Stimulated activated CD4-positive, alpha-beta T cell treated with anti-CD3 and anti-CD28 coated beads, Interleukin-15, amount 100 ng/mL, for 1 hour (primary cell): Measurements from ENCODE around the gene ACTR10.
A peak's percentile ranks its signal among the peaks of the same experiment; 100 is the strongest.
"Not testable (repeated sequence)": the region's sequence is repeated elsewhere in the genome, so short reads cannot be mapped to it uniquely, and the experiment has no call there.

Experiments
- DNase-seq, 2 donors: peaks; one replicate each; pipeline ENCODE4 v3.0.0-alpha.2; 2020; ENCODE audit warnings: low read depth in 1 of 2, low spot score in 1 of 2

ACTR10 gene

DNA sequence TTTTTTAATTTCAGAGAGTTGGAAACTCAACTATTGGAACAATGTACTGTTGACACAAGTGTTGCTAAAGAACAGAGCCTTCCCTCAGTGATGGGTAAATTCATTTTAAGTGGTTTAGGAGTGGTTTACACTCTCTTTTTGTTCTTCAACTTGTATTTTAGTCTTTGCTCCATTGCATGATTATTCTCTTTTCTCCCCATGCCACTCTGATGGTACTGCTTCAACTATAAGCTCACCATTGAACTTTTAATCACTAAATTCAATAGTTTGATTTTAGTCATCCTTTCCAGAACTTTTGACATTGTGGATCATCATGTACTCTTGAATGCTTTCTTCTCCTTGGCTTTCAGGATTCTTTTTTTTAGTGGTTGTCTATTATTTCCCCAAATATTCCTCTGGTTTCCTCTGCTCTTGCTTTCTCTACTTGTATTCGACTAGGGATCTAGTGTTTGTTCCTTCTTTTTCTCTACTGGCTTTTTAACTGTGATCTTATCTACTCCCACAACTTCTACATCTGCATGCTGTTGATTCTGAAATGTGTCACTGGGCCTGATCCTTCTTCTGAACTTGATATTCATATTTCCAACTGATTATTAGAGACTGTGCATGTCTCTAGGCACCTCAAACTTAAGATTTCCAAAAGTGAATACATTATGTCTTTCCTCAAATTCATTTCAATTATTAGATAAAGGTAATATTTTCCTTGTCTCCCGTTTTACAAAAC lies 15.4 kb downstream of the ACTR10 start:
- no peak for DNase-seq

- no peak for DNase-seq
Measured at GRCh38 chr14:58216544-58216943, 16.6 kb downstream of the ACTR10 start.

DNA sequence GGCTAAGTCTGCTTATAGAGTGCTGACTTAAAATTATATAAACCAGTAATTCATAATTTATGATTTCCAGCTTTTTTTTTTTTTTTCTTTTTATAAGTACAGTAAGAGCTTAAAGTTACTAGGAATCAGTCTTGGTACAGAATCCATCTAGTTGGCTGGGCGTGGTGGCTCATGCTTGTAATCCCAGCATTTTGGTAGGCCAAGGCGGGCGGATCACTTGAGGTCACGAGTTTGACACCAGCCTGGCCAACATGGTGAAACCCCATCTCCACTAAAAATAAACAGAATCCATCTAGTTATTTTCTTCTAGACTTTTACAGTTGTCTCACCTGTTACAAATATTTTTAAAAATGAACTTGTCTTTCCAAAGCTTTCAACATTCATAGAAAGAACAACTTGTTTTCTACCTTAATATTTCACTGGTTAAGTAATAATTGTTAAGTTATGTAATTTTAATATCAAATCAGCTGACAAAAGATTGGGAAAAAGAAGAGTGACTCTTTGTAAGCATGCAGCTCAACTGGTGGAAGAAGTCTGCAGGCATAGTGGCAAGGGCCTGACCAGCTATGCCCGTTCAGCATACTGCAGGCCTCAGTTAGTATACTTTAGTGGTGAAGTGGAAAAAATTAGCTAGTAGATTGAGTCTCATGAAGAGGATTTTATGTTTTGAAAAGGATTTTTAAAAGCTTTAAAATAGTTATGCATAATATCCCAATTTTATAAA lies 27.3 kb downstream of the ACTR10 start:
- no peak for DNase-seq

GRCh38 chr14:58238252-58239243 lies 38.6 kb downstream of the ACTR10 start:
- DNase-seq: no peak

DNA sequence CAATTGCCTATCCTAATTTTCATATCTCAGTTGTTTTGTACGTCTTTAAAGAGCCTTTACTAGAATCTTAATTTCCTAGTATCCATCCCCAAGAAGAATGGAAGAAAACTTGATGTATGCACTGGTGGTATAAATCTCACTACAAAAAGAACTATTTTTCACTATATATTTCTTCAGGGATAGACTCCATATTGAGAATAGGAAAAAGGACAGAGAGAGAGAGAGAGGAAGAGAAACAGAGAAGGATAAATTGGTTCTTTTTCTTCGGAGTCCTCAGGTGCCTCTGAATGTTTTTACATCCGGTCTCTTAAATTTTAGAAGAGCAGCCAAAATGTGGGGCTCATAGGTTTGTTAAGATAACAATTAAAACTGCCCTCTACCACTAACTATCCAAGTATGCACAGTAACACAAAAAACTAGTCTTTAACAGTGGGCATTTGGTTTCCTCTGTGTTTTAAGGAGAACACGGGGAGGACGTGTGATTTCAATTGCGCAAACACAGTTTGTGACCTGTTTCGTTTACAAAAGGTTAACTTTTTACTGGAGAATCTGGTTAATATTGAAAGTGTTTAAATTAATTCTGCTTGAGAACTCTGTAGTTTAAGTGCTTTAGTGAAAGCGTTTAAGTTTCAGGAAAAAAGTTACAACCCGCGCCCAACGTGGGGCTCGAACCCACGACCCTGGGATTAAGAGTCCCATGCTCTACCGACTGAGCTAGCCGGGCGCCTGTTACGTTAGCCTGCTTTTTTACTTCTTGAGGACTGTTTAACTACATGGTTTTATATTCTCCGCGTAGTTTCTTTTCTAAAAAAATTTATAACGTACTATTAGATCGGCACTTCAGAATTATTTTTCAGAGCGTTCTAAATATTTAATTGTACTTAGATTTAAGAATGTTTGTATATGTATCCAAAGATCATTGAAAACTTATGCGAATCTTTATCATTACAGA lies 39.6 kb downstream of the ACTR10 start:
- DNase-seq: peak; percentile 73 to 74

DNA sequence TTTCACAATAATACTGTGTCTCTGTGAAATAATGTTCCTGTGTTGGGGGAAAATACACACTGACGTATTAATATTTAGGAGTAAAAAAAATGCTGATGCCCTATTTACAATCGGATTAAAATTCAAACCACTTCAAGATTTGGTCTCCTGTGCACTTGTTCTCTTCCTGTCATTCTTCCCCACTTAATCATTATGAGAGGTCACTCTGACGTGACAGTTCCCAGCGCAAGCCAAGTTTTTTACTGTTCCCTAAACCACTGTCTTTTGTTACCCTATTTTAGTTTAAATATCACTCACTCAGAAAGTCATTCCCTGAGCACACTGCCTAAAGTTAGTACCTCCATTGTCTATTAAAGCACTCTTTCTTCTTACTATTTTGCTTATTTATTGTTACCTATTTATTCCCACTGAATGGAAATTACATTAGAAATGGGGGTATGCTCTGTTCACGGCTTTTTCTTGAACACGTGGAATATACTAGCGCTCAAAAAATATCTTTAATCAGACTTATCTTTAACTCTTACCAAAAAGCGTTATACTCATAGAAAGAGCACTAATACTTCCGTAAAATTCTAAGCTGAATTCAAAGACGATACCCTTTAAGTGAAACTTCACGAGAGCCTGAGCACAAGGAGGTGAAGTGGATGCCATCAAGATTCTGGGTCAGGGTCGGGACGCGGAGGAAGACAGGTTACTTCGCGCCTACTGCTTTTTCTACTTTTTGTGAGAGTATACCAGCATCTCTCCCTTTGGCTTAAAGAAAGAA lies 44.0 kb downstream of the ACTR10 start:
- no peak for DNase-seq

- peak; percentile 95 for DNase-seq
Measured at GRCh38 chr14:58244556-58245387, 44.8 kb downstream of the ACTR10 start, which contains the start of gene PSMA3. Gene PSMA3, plus strand, starts transcription at chr14:58244843. Its CDS starts 78 bp downstream, at chr14:58244921.

GRCh38 chr14:58245562-58245961 lies 45.6 kb downstream of the ACTR10 start:
- no peak for DNase-seq

GRCh38 chr14:58249611-58250010 lies 49.7 kb downstream of the ACTR10 start:
- DNase-seq: no peak

DNA sequence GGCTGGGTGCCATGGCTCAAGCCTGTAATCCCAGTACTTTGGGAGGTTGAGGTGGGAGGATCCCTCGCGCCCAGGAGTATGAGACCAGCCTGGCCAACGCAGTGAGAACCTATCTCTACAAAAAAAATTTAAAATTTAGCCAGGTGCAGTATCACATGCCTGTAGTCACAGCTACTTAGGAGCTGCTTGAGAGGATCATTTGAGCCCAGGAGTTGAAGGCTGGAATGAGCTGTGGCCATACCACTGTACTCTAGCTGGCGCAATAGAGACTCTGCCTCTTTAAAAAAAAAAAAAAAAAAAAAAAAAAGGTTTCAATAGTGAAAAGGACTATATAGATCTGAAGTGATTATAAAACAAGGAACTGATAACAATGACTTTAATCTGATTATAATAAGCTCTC lies 58.2 kb downstream of the ACTR10 start:
- no peak for DNase-seq

DNA sequence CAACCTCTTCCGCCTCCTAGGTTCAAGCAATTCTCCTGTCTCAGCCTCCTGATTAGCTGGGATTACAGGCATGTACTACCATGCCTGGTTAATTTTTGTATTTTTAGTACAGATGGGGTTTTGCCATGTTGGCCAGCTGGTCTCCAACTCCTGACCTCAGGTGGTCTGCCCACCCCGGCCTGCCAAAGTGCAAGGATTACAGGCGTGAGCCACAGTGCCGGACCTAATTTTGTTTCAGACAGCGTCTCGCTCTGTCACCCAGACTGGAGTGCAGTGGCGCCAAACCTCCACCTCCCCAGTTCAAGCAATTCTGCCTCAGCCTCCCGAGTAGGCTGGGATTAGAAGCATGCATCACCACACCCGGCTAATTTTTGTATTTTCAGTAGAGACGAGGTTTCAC lies 62.1 kb downstream of the ACTR10 start:
- not testable (repeated sequence) for DNase-seq

DNA sequence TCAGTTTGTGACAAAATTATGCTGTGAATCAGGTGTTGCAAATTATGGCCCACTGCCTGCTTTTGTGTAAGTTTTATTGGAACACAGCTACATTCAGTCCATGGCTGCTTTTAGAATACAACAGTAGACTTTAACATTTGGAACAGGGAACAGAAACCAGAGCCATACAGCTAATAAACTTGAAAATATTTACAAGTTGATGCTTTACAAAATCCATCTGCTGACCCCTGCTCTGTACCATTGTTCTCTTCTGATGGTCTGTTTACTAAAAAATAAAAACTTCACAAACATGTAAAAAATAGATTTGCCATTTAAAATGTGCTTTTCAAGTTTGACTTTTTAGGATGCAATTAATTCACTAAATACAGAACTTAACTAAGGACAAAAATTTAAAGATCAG lies 65.5 kb downstream of the ACTR10 start:
- DNase-seq: no peak

DNA sequence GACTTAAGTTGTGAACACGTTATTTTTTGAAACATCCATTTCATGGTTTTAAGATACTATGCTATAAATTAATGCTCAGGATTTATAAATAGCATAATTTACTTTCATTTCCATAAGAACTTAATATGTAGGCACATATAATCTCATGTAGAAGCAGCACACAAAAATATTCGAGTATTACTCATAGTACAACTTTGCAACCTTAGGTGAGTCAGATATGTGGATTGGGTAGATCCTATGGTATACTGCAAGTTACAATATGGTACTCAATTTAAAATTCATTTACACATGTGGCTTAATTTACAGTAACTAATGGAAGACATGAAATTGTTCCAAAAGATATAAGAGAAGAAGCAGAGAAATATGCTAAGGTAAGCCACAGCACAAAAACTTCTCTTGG lies 70.7 kb downstream of the ACTR10 start:
- no peak for DNase-seq

- DNase-seq: no peak
Measured at GRCh38 chr14:58272588-58273372, 72.8 kb downstream of the ACTR10 start.

GRCh38 chr14:58274881-58275280 lies 74.9 kb downstream of the ACTR10 start:
- no peak for DNase-seq

GRCh38 chr14:58275527-58276190 lies 75.7 kb downstream of the ACTR10 start:
- no peak for DNase-seq

GRCh38 chr14:58276208-58276607 lies 76.3 kb downstream of the ACTR10 start:
- no peak for DNase-seq
